Thoracic aorta (tissue), 2 donors: ENCODE results near the gene FAM131B. TPM values are rescaled to one million over a fixed set of nuclear protein-coding genes. Genes with fewer than 3 reads are reported as not detected.
A peak's percentile ranks its signal among the peaks of the same experiment; 100 is the strongest.

Experiments
- ATAC-seq: fragments of 150-250 bp; one replicate; pipeline ENCODE4 v1.8.0; 2017; ENCODE audit warnings: low read depth; ENCODE audit not compliant: insufficient number of reproducible peaks, low FRiP score
- DNase-seq: peaks from one replicate; pipeline ENCODE4 v3.0.0-alpha.2; 2020; ENCODE audit warnings: low spot score
- H3K27ac ChIP-seq, 2 donors: fragments of 200-600 bp; sonication (generic); 1 replicate in 1 of 2; 2 replicates in 1 of 2; pipeline ENCODE4 v1.5.1; 2016; ENCODE audit warnings: mild to moderate bottlenecking in 2 of 2, moderate library complexity in 2 of 2
- H3K27me3 ChIP-seq: fragments of 200-600 bp; sonication (generic); replicated peaks from 2 replicates; pipeline ENCODE4 v1.6.0; 2016; ENCODE audit warnings: mild to moderate bottlenecking; ENCODE audit not compliant: insufficient read depth
- H3K36me3 ChIP-seq: fragments of 200-600 bp; sonication (generic); one replicate; pipeline ENCODE4 v1.5.1; 2016
- H3K4me1 ChIP-seq, 2 donors: fragments of 200-600 bp; sonication (generic); 1 replicate in 1 of 2; 2 replicates in 1 of 2; pipeline versions ENCODE4 v1.5.1 to v1.6.0; 2016; ENCODE audit warnings: low read depth in 2 of 2, mild to moderate bottlenecking in 1 of 2; ENCODE audit not compliant: control insufficient read depth in 1 of 2
- H3K4me3 ChIP-seq: fragments of 200-600 bp; sonication (generic); 2 replicates; pipeline ENCODE4 v1.5.1; 2016; ENCODE audit warnings: mild to moderate bottlenecking
- H3K9me3 ChIP-seq: fragments of 200-600 bp; sonication (generic); 2 replicates; pipeline ENCODE4 v1.5.1; 2016
- total RNA-seq, 2 donors: library from RNA; depleted of rRNA; stranded (reverse); fragments of >200 nt; gene quantifications; one replicate each; pipeline versions ENCODE4 v1.1.0 to v1.2.3, GENCODE V29; 2016
- TF ChIP-seq, protein P1 (sequence below): fragments of 200-600 bp; sonication (generic); IDR thresholded peaks from one replicate; pipeline ENCODE4 v1.5.1; 2019; ENCODE audit warnings: antibody characterized with exemption

FAM131B gene
- total RNA-seq, 2 donors from 2014 or later: 2.3 to 3.3 TPM

DNA sequence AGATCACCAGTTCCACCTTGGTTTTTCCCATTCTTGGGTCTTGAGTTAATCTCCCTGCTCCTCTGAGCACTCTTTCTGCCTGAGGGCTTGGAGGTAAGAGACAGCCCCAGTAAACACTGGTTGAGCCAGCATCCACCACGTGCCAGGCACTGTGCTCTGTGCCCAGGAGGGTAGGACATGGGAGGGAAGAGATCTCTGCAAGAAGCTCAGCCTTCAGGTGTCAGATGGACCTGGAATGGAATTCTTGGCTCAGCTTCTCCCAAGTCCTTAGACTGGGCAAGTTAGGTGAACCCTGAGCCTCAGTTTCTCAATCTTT, 21.1 kb upstream of the FAM131B start:
- peaks cover 8% of the 10 kb centered on the region for H3K36me3 ChIP-seq
- H3K4me3 ChIP-seq: peak overlapping the region; percentile 100
- DNase-seq (no peak), ATAC-seq (no peak)
- TF ChIP-seq, protein P1, sequence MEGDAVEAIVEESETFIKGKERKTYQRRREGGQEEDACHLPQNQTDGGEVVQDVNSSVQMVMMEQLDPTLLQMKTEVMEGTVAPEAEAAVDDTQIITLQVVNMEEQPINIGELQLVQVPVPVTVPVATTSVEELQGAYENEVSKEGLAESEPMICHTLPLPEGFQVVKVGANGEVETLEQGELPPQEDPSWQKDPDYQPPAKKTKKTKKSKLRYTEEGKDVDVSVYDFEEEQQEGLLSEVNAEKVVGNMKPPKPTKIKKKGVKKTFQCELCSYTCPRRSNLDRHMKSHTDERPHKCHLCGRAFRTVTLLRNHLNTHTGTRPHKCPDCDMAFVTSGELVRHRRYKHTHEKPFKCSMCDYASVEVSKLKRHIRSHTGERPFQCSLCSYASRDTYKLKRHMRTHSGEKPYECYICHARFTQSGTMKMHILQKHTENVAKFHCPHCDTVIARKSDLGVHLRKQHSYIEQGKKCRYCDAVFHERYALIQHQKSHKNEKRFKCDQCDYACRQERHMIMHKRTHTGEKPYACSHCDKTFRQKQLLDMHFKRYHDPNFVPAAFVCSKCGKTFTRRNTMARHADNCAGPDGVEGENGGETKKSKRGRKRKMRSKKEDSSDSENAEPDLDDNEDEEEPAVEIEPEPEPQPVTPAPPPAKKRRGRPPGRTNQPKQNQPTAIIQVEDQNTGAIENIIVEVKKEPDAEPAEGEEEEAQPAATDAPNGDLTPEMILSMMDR: no peak
- H3K27me3 ChIP-seq: no peaks in the 10 kb centered on the region
- no peaks in the 10 kb centered on the region for H3K9me3 ChIP-seq
- H3K27ac ChIP-seq: peak overlapping the region; percentile 100
- H3K4me1 ChIP-seq: peaks cover 42 to 75% of the 10 kb centered on the region in 2 donors

DNA sequence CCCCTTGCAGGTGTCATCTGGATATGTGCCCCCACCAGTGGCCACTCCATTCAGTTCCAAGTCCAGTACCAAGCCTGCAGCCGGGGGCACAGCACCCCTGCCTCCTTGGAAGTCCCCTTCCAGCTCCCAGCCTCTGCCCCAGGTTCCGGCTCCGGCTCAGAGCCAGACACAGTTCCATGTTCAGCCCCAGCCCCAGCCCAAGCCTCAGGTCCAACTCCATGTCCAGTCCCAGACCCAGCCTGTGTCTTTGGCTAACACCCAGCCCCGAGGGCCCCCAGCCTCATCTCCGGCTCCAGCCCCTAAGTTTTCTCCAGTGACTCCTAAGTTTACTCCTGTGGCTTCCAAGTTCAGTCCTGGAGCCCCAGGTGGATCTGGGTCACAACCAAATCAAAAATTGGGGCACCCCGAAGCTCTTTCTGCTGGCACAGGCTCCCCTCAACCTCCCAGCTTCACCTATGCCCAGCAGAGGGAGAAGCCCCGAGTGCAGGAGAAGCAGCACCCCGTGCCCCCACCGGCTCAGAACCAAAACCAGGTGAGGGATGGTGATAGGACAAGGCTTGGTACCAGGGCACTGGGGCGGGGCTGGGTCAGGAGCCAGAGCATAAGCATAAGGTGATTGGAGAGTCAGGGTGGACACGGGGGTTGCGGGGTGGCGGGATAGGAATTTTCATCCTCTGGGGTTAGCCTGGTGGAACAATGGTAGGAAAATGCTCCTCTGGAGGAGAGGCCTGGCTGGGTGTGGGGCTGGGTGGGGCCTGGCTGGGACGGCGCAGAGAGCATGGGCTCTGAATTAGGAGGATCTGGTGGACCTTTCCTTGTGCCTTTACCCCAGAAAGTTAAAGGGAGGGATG, 20.5 kb upstream of the FAM131B start:
- TF ChIP-seq, protein P1: no peak
- Histone ChIP-seq H3K36me3 (peaks cover 8% of the 10 kb centered on the region), H3K27me3 (no peaks in the 10 kb centered on the region), H3K4me3 (peak overlapping the region; percentile 100), H3K9me3 (no peaks in the 10 kb centered on the region), H3K27ac (peak overlapping the region; percentile 100), H3K4me1 (peaks cover 45 to 75% of the 10 kb centered on the region in 2 donors)
- no peak for DNase-seq
- ATAC-seq: no peak

DNA sequence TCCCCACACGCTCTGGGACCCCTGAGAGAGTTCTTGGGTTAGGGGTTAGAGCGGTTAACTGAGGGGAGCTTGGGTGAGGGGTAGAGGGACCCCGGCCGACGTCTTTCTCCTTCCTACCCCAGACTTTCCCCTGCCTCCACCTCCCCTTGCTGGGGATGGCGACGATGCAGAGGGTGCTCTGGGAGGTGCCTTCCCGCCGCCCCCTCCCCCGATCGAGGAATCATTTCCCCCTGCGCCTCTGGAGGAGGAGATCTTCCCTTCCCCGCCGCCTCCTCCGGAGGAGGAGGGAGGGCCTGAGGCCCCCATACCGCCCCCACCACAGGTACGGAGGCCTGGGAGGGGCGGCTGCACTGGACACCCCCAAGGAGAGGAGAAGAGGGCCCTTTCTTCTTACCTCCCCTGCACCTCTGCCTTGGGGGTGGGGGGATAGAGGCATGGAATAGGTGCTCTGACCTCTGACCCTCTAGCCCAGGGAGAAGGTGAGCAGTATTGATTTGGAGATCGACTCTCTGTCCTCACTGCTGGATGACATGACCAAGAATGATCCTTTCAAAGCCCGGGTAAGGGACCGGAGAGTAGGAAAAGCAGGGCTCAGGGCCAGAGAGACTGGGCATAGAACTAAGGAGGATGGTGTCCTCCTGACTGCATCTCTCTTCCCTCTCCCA, 19.7 kb upstream of the FAM131B start:
- Histone ChIP-seq H3K4me1 (peaks cover 44 to 74% of the 10 kb centered on the region in 2 donors), H3K9me3 (no peaks in the 10 kb centered on the region), H3K4me3 (peak overlapping the region; percentile 100), H3K27me3 (no peaks in the 10 kb centered on the region), H3K36me3 (peaks cover 5% of the 10 kb centered on the region), H3K27ac (peak overlapping the region; percentile 100)
- DNase-seq (no peak), ATAC-seq (no peak)
- TF ChIP-seq, protein P1: no peak

DNA sequence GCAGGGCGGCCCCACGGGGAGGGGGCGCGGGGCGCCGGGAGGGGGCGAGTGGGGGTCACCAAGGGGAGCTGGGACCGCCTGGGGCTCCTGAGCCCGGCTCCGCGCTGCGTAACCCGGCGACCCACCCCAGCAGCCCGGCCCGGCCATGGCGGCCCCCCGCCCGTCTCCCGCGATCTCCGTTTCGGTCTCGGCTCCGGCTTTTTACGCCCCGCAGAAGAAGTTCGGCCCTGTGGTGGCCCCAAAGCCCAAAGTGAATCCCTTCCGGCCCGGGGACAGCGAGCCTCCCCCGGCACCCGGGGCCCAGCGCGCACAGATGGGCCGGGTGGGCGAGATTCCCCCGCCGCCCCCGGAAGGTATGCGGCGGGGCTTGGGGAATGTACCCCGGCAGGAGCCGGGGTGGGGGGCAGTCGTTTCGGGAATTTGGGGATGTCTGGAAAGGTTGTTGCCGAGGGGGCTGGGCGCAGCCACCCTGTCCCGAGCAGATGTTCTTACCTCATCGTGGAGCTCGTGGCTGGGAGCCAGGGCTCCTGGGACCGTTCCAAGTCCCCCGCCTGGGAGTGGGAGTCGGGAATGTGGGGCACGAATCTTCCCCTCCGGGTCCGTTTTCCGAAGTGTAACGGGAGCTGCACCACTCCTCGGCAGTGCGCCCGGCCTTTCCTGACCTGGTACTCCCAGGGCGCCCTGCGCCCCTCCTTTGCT, 19.1 kb upstream of the FAM131B start:
- H3K4me1 ChIP-seq: peaks cover 39 to 74% of the 10 kb centered on the region in 2 donors
- TF ChIP-seq, protein P1: no peak
- H3K27me3 ChIP-seq: no peaks in the 10 kb centered on the region
- peaks cover 4% of the 10 kb centered on the region for H3K36me3 ChIP-seq
- ATAC-seq (peak; percentile 0), DNase-seq (no peak)
- peak overlapping the region; percentile 100 for H3K4me3 ChIP-seq
- peak overlapping the region; percentile 100 for H3K27ac ChIP-seq
- no peaks in the 10 kb centered on the region for H3K9me3 ChIP-seq
